HuH-7.5 (cell line): ENCODE measurements around the gene INKA2.

ENCODE experiments used
- DNase-seq: peaks from one replicate; pipeline ENCODE4 v3.0.0; 2011; ENCODE audit warnings: low spot score

INKA2 gene

DNA sequence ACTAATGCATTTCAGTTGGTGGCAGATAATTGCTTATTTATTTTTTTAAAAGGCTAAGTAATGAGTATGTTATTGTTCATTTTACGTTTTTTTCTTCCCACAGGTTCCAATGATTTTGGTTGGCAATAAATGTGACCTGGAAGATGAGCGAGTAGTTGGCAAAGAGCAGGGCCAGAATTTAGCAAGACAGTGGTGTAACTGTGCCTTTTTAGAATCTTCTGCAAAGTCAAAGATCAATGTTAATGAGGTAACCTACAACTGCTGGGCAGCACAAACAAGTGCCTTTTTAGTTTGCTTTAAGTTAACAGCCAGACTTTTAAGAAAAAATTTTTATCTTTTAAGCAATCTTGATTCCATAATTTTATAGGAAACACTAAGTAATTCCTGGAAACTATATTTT is 35.0 kb downstream of the INKA2 start:
- DNase-seq: no peak

DNA sequence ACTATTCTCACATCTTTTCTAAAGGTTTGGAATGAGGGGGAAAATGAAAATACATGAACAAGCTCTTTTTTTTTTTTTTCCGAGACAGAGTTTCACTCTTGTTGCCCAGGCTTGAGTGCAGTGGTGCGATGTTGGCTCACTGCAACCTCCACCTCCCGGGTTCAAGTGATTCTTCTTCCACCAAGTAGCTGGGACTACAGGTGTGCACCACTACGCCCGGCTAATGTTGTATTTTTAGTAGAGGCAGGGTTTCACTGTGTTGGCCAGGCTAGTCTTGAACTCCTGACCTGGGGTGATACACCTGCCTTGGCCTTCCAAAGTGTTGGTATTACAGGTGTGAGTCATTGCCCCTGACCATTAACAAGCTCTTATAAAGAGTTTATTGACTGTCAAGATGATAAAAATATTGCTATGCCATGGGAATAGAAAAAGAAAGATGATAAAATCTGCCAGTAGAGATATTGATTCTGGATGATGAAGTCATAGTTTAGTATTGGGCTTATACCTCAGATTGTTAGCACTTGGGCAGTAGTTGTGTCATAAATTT is 36.6 kb downstream of the INKA2 start:
- no peak for DNase-seq

DNA sequence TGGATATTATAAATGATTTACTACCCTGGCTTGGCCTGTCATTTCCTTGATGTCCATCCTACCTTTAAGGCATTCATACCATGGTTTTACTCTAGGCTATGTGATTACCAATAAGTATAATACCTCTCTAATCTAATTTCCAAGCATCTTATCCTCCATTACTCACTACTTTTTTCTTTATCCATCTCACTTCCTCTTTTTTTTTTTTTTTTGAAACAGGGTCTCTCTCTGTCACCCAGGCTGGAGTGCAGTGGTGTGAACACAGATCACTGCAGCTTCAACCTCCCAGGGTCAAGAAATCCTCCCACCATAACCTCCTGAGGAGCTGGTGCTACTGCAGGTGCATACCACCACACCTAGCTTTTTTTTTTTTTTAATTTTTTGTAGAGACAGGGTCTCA is 39.9 kb downstream of the INKA2 start:
- DNase-seq: no peak

DNA sequence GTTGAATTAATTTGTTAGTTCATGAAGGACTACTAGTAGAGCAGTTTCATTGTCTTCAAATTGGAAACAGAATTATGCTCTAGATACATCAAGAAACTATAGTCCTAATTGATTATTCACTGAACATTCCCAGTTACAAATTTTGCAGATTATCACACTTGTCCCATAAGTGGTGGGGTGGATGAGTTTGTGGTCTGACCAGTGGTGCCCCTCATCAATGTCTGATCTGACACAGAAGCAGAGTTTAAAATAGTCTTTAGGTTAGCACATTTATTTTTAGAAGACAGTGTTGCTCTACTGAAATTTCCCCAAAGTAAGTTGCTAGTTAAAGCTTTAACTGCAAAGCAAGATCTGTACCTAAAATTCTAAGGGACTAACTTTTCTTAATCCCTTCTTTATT is 42.9 kb downstream of the INKA2 start:
- no peak for DNase-seq

DNA sequence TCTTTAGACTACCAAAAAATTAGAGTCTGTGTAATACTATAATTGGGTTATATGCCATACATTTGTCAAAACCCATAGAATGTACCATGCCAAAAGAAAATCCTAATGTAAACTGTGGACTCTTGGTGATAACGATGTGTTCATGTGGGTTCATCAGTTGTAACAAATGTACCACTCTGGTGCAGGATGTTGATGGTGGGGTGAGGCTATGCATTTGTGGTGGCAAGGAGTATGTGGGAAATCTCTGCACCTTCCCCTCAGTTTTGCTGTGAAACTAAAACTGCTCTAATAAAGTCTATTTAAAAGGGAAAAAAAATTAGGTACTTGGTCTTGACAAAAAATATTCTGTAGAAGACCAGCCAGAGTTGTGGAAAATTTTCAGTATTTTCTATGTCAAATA is 43.4 kb downstream of the INKA2 start:
- no peak for DNase-seq

DNA sequence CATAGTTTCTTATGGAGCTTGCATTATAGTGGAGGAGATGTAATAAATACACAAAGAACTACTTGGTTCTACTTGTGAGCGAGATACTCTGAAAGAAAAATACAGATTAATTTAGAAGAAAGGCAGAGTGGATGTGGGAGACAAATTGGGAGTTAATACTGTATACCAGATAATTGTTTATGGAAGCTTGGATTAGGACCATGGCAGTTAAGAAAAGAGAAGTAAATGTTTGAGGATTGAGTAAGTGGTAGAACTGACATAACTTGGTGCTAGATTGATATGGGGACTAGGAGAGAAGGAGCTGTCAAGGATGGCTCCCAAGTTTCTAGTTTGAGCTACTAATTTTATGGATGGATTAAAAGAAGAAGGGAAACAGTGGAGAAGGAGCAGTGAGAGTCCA is 47.3 kb downstream of the INKA2 start:
- no peak for DNase-seq

DNA sequence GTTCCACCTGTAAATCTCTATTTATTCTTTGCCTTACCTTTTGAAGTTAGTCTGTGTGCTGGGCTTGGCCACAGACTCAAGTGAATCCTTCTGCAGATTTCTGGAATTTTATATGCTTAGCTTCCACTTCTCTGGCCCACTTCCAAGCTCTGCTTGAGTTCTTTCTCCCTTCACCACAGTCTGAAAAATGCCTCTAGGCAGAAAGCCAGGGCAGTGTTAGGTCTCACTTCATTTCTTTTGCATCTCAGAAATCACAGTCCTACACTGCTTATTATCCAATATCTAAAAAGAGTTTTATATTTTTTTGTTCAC is 48.9 kb downstream of the INKA2 start:
- DNase-seq: no peak
